Duodenal mucosa (tissue), 2 donors: ENCODE measurements around the gene C3orf80.
"Not testable (repeated sequence)": the region's sequence is repeated elsewhere in the genome, so short reads cannot be mapped to it uniquely, and the experiment has no call there.

Experiments used
- H3K27ac ChIP-seq: one replicate; pipeline ENCODE4 v1.7.0; 2013; ENCODE audit warnings: low read depth, low read length
- H3K27me3 ChIP-seq, 2 donors: one replicate each; pipeline ENCODE4 v1.7.0; 2013; ENCODE audit warnings: low read length in 2 of 2, control low read depth in 1 of 2; ENCODE audit not compliant: insufficient read depth in 2 of 2, control insufficient read depth in 1 of 2
- H3K36me3 ChIP-seq, 2 donors: one replicate each; pipeline ENCODE4 v1.7.0; 2013; ENCODE audit warnings: low read length in 2 of 2, control low read depth in 1 of 2; ENCODE audit not compliant: insufficient read depth in 2 of 2, control insufficient read depth in 1 of 2
- H3K4me1 ChIP-seq, 2 donors: one replicate each; pipeline ENCODE4 v1.7.0; 2013; ENCODE audit warnings: low read length in 2 of 2, control low read depth in 1 of 2; ENCODE audit not compliant: insufficient read depth in 2 of 2, control insufficient read depth in 1 of 2
- H3K4me3 ChIP-seq, 2 donors: one replicate each; pipeline ENCODE4 v1.7.0; 2013; ENCODE audit warnings: low read length in 2 of 2, low read depth in 1 of 2
- H3K9ac ChIP-seq, 2 donors: one replicate each; pipeline ENCODE4 v1.7.0; 2013; ENCODE audit warnings: low read length in 2 of 2, low read depth in 1 of 2
- H3K9me3 ChIP-seq, 2 donors: one replicate each; pipeline ENCODE4 v1.7.0; 2013; ENCODE audit warnings: low read length in 2 of 2, control low read depth in 1 of 2; ENCODE audit not compliant: control insufficient read depth in 1 of 2

C3orf80 gene

DNA sequence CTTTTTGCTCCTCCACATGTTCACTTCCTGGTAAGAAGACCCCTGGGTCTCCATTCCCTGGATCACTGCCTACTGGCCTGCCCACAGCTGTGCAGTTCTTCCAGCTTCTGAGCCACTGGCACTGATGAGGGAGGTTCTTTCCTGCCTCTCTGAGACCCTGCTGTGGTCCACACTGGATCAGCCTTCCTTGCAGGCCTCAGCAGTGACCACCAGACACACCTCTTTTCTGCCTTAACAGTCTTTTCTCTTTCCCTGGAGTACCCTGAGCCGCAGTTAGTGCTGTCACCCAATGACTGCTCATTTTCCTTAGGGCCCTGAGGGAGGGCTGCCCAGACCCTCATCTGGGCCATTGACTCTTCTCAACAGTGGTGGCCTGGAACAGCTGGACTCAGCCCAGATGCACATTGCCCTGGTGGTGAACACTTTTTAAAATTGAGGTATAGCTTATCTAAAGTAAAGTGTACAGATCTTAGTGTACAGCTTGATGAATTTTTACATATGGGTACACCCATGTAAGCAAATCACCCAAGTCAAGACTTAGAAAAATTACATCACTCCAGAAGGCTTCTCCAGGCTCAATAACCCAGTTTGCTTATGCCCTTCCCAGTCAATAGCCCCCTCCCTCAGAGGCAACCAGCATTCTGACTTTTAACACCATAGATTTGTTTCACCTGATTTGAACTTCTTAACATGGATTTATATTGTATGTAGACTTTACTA, 32.8 kb upstream of the C3orf80 start:
- Histone ChIP-seq H3K4me1 (no peaks in the 10 kb centered on the region), H3K36me3 (no peaks in the 10 kb centered on the region), H3K27me3 (no peaks in the 10 kb centered on the region), H3K27ac (no peak overlapping the region), H3K4me3 (no peak overlapping the region), H3K9me3 (no peaks in the 10 kb centered on the region), H3K9ac (no peak overlapping the region)

DNA sequence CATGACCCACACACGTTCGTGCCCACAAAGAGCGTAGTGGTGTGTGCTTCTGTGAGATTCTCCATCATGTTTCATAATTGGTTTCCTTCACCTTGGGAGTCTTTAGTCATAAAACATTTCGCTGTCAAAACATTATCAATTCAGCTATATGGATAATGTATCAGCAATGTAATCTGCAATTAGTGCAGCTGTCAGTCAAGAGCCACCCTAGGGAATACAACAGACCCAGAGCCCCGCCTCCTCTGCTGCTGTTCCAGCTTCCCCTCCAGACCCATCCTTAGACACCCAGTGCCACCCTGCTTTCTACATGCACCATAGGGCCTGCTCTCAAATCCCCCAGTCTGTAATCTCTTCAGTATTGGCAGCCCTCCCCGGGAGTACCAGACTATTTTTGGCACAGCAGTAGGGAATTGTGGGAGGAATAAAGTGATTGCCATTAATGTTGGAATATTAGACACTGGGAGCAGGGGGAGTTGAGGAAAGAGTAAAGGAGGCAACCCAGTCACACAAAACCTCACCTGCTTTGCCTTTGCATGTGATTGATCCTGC, 31.5 kb upstream of the C3orf80 start:
- Histone ChIP-seq H3K27me3 (no peaks in the 10 kb centered on the region), H3K27ac (no peak overlapping the region), H3K36me3 (no peaks in the 10 kb centered on the region), H3K9ac (no peak overlapping the region), H3K9me3 (no peaks in the 10 kb centered on the region), H3K4me1 (no peaks in the 10 kb centered on the region), H3K4me3 (no peak overlapping the region)

GRCh38 chr3:160194438-160194837, 30.8 kb upstream of the C3orf80 start:
- no peak overlapping the region for H3K4me3 ChIP-seq
- no peaks in the 10 kb centered on the region for H3K9me3 ChIP-seq
- no peak overlapping the region for H3K9ac ChIP-seq
- no peaks in the 10 kb centered on the region for H3K4me1 ChIP-seq
- H3K27me3 ChIP-seq: no peaks in the 10 kb centered on the region
- no peak overlapping the region for H3K27ac ChIP-seq
- no peaks in the 10 kb centered on the region for H3K36me3 ChIP-seq

DNA sequence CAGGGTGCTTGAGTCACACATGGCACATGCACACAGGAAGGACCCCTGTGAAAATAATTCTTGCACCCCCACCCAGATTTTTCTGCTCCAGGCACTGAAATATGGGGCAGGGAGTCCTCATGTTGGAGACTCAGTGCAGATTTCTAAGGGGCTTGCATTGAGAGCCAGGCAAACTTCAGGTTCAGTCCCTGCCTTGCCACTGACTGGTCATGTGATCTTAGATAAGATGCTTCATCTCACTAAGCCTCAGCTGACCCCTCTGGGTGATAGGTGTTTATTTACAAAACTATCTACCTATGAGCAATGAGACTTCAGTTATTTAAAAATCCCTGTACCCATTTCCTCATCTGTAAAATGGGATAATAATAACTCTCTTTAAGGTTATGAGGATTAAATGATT, 30.1 kb upstream of the C3orf80 start:
- no peak overlapping the region for H3K4me3 ChIP-seq
- no peak overlapping the region for H3K9ac ChIP-seq
- no peaks in the 10 kb centered on the region for H3K9me3 ChIP-seq
- no peak overlapping the region for H3K27ac ChIP-seq
- H3K4me1 ChIP-seq: no peaks in the 10 kb centered on the region
- no peaks in the 10 kb centered on the region for H3K36me3 ChIP-seq
- no peaks in the 10 kb centered on the region for H3K27me3 ChIP-seq

GRCh38 chr3:160196511-160197104, 28.6 kb upstream of the C3orf80 start:
- no peak overlapping the region for H3K4me3 ChIP-seq
- H3K27ac ChIP-seq: no peak overlapping the region
- no peak overlapping the region for H3K9ac ChIP-seq
- H3K9me3 ChIP-seq: no peaks in the 10 kb centered on the region
- H3K27me3 ChIP-seq: no peaks in the 10 kb centered on the region
- no peaks in the 10 kb centered on the region for H3K36me3 ChIP-seq
- H3K4me1 ChIP-seq: no peaks in the 10 kb centered on the region

DNA sequence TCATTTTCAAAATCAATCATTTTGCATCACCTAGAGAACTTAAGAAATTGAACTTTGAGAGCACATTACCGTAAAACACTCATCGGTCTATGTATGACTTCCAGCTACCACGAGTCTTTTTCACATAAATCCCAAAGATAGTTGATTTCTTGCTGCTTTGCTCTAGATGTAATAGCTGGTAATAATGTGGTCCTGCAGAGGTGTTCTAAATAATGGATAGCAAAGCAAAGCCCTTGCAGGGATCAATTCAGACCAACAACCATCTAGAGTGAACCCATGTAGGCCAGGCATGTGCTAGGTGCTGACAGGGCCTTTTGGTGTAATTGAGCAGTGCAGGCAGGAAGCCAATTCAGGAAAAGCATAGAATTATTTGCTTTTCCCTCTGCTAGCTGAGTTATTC, 26.1 kb upstream of the C3orf80 start:
- Histone ChIP-seq H3K27me3 (no peaks in the 10 kb centered on the region), H3K4me1 (no peaks in the 10 kb centered on the region), H3K9me3 (no peaks in the 10 kb centered on the region), H3K27ac (no peak overlapping the region), H3K9ac (no peak overlapping the region), H3K36me3 (no peaks in the 10 kb centered on the region), H3K4me3 (no peak overlapping the region)

DNA sequence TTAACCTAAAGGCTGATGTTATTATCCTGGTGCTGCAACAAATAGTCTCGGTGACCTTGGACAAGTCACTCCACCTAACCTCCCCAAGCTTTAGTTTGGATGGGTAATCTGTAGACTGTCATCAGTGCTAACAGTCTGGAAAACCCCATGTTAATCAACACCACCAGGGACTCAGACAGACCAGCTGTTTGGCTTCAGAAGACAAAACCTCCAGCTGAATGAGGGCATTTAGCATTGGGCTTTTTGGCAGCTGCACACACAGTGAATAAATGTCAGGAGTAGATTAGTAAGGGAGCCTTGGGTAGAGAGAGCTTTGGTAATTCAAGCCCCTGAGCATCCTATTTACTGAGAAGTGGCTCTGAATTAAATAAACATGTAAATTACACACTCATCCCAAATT, 24.9 kb upstream of the C3orf80 start:
- H3K9ac ChIP-seq: no peak overlapping the region
- no peak overlapping the region for H3K4me3 ChIP-seq
- H3K9me3 ChIP-seq: no peaks in the 10 kb centered on the region
- no peaks in the 10 kb centered on the region for H3K27me3 ChIP-seq
- H3K27ac ChIP-seq: no peak overlapping the region
- no peaks in the 10 kb centered on the region for H3K36me3 ChIP-seq
- H3K4me1 ChIP-seq: no peaks in the 10 kb centered on the region

DNA sequence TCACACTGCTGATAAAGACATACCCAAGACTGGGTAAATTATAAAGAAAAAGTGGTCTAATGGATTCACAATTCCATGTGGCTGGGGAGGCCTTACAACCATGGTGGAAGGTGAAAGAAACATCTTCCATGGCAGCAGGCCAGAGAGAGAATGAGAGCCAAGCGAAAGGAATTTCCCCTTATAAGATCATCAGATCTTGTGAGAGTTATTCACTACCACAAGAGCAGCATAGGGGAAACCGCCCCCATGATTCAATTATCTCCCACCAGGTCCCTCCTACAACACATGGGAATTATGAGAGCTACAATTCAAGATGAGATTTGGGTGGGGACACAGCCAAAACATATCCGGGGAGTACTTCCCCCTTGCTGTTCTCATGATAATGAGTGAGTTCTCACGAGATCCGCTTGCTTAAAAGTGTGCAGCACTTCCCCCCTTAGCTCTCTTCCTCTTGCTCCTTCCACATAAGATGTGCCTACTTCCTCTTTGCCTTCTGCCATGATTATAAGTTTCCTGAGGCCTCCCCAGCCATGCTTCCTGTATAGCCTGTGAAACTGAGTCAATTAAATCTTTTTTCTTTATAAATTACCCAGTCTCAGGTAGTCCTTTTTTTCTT, 20.7 kb upstream of the C3orf80 start:
- not testable (repeated sequence) for H3K4me3 ChIP-seq, H3K4me1 ChIP-seq, H3K9ac ChIP-seq, H3K9me3 ChIP-seq, H3K36me3 ChIP-seq, H3K27ac ChIP-seq, H3K27me3 ChIP-seq

DNA sequence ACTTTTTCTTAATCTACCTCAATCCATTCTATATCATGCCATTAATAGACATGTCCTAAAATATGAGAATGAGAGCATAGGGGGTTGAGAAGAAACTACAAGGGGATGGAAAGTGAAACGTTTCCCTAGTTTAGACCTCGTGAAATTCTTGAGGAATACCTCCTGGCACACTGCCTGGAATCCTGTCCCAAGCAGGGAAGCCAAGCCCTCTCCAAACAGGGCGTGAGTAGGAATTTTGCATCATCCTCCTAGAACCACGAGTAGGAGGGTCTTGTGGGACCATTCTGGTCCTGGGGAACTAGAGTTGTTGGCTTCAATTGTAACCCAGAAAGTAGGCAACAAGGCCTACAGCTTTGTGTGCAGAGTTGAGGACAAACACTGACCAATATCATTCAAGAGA, 19.6 kb upstream of the C3orf80 start:
- Histone ChIP-seq H3K9ac (no peak overlapping the region), H3K36me3 (no peaks in the 10 kb centered on the region), H3K9me3 (no peaks in the 10 kb centered on the region), H3K27ac (no peak overlapping the region), H3K4me3 (no peak overlapping the region), H3K27me3 (no peaks in the 10 kb centered on the region), H3K4me1 (no peaks in the 10 kb centered on the region)

GRCh38 chr3:160210341-160210740, 14.9 kb upstream of the C3orf80 start:
- H3K4me3 ChIP-seq: no peak overlapping the region
- no peaks in the 10 kb centered on the region for H3K27me3 ChIP-seq
- H3K27ac ChIP-seq: no peak overlapping the region
- no peaks in the 10 kb centered on the region for H3K9me3 ChIP-seq
- no peaks in the 10 kb centered on the region for H3K4me1 ChIP-seq
- H3K36me3 ChIP-seq: no peaks in the 10 kb centered on the region
- H3K9ac ChIP-seq: no peak overlapping the region
